Endothelial cell of umbilical vein (primary cell): Measurements from ENCODE around the gene ATP10B.

ENCODE experiments used
- CTCF ChIP-seq, 2 donors: IDR thresholded peaks; 1 replicate in 1 of 2; 2 replicates in 1 of 2; pipeline ENCODE4 v1.5.1; 2011; ENCODE audit warnings: low read length in 2 of 2, mild to moderate bottlenecking in 2 of 2, moderate library complexity in 2 of 2, control low read depth in 1 of 2, inconsistent platforms in 1 of 2, low read depth in 1 of 2; ENCODE audit not compliant: insufficient read depth in 1 of 2; ENCODE audit errors: extremely low read depth in 1 of 2
- EZH2 ChIP-seq: IDR thresholded peaks from 2 replicates; pipeline ENCODE4 v1.6.1; 2012; ENCODE audit warnings: borderline replicate concordance, low read depth, mild to moderate bottlenecking, moderate library complexity, low read length, inconsistent platforms; ENCODE audit not compliant: severe bottlenecking
- POLR2AphosphoS5 ChIP-seq: IDR thresholded peaks from 2 replicates; pipeline ENCODE4 v1.6.1; 2012; ENCODE audit warnings: low read depth, mild to moderate bottlenecking, control low read depth, low read length, moderate library complexity; ENCODE audit not compliant: insufficient read depth

GRCh38 chr5:160844177-160844576 lies 7.8 kb downstream of the ATP10B start:
- no peak for TF ChIP-seq CTCF (IDR thresholded peaks at IDR 0.05; ENCODE audit: extremely low read depth in 1 of 2, insufficient read depth in 1 of 2, low read depth in 1 of 2, low read length in 2 of 2)
- no peak for TF ChIP-seq POLR2AphosphoS5
- no peak for TF ChIP-seq EZH2
